Heart left ventricle (tissue), 16 donors: Measurements from ENCODE around the gene DNAJC6. TPM values are rescaled to one million over a fixed set of nuclear protein-coding genes. Genes with fewer than 3 reads are reported as not detected.

Source experiments
- ATAC-seq, 4 donors: fragments of 200-7000 bp; cut with Tn5 transposase; one replicate each; pipeline ENCODE4 v1.9.1; 2020 to 2022; ENCODE audit warnings: moderate library complexity in 4 of 4, mild to moderate bottlenecking in 3 of 4, moderate number of reproducible peaks in 1 of 4
- DNase-seq, 5 donors: peaks; one replicate each; pipeline ENCODE4 v3.0.0-alpha.2; 2020
- H3K27ac ChIP-seq, 12 donors: fragments of 200-600 bp; sonication (generic) in 4 of 12; one replicate each; pipeline versions ENCODE4 v1.5.0 to v1.8.0; 2016 to 2022; ENCODE audit warnings: mild to moderate bottlenecking in 2 of 12
- H3K27me3 ChIP-seq, 9 donors: fragments of 200-600 bp; sonication (generic) in 2 of 9; one replicate each; pipeline versions ENCODE4 v1.5.1 to v1.8.0; 2016 to 2022; ENCODE audit warnings: mild to moderate bottlenecking in 3 of 9
- H3K36me3 ChIP-seq, 9 donors: fragments of 200-600 bp; sonication (generic) in 2 of 9; one replicate each; pipeline versions ENCODE4 v1.5.0 to v1.8.0; 2018 to 2022; ENCODE audit warnings: mild to moderate bottlenecking in 2 of 9
- H3K4me1 ChIP-seq, 12 donors: fragments of 200-600 bp; sonication (generic) in 4 of 12; one replicate each; pipeline versions ENCODE4 v1.5.0 to v1.8.0; 2016 to 2022; ENCODE audit warnings: mild to moderate bottlenecking in 3 of 12
- H3K4me3 ChIP-seq, 12 donors: fragments of 200-600 bp; sonication (generic) in 4 of 12; one replicate each; pipeline versions ENCODE4 v1.5.0 to v1.8.0; 2017 to 2022; ENCODE audit warnings: mild to moderate bottlenecking in 9 of 12, moderate library complexity in 4 of 12
- H3K9me3 ChIP-seq, 12 donors: fragments of 200-600 bp; sonication (generic) in 4 of 12; one replicate each; pipeline versions ENCODE4 v1.5.0 to v1.8.0; 2016 to 2022; ENCODE audit warnings: mild to moderate bottlenecking in 1 of 12
- POLR2A ChIP-seq, 2 donors: fragments of 450-650 bp; IDR thresholded peaks; one replicate each; pipeline ENCODE4 v1.6.1; 2017; ENCODE audit warnings: antibody characterized with exemption in 2 of 2, mild to moderate bottlenecking in 2 of 2, moderate library complexity in 2 of 2
- WGBS, 4 donors: extraction: QIAGEN DNeasy Blood & Tissue Kit in 2 of 4; methylation state at CpG; one replicate each; pipeline versions ENCODE4 v1.1.5 to v1.1.7; 2013 to 2018; 5-methylcytosine and 5-hydroxymethylcytosine counted together
- intact Hi-C, 10 donors: fragments of 100-400 bp; cut with DNase I; formaldehyde crosslinking; loops; one replicate each; pipeline versions ENCODE4 v1.11.1 to v1.14.2; 2022
- polyA plus RNA-seq, 2 donors: library from polyadenylated mRNA; stranded (reverse); fragments of 200-250 nt; gene quantifications; one replicate each; pipeline ENCODE4 v1.2.3, GENCODE V29; 2013
- total RNA-seq, 9 donors: library from RNA; depleted of rRNA in 2 of 9; stranded (reverse); fragments of >200 nt in 2 of 9; fragmentation: NEBNext Ultra II Directional in 3 of 9; extraction: Animal tissue kit (Norgen Biotek cat#: 25700) in 3 of 9; gene quantifications; one replicate each; pipeline versions ENCODE4 v1.1.0 to v1.2.4, GENCODE V29; 2016 to 2023
- TF ChIP-seq, protein P1 (sequence below), 12 donors: fragments of 200-600 bp; sonication (generic) in 4 of 12; IDR thresholded peaks; one replicate each; pipeline versions ENCODE4 v1.5.0 to v1.8.0; 2018 to 2022; ENCODE audit warnings: antibody characterized with exemption in 12 of 12, mild to moderate bottlenecking in 5 of 12
- donor health status: ischemic (EF 13 %, LVEDD 7.1; RV severe dilation, severe dysfunction).
- donor health status: healthy with polysubstance abuse.
- donor health status: DM: no; HTN: yes; CAD: no.
- donor health status: DM: no; HTN: no; CAD: no.
- donor health status: ischemic (EF 25% LVEDD 6.9; RV normal size, moderate dysfunction).
- donor health status: ischemic (EF 25% LVEDD 5.7; RV mildly dilated, moderate dysfunction).
- donor health status: healthy.
- donor health status: DM: yes; HTN: yes; CAD: no.
- donor health status: ischemic (EF 35%, LVEDD 5.7; RV mildly dilated, moderate dysfunction).
- donor health status: nonischemic (EF 11% LVEDD 7.7; RV severe dilation, severe dysfunction).
- donor health status: DM: yes; HTN: yes; CAD: no.
- donor health status: PGD.
- donor health status: ischemic (EF 29% LVEDD 5.4; RV normal size, mild dysfunction).
- donor health status: nonischemic (EF 23%, LVEDD 6.1; RV moderate dilation, normal function).

The DNAJC6 gene
- total and polyA plus RNA-seq, 11 donors = 0.50 to 14.1 (median 8.5) TPM

DNA sequence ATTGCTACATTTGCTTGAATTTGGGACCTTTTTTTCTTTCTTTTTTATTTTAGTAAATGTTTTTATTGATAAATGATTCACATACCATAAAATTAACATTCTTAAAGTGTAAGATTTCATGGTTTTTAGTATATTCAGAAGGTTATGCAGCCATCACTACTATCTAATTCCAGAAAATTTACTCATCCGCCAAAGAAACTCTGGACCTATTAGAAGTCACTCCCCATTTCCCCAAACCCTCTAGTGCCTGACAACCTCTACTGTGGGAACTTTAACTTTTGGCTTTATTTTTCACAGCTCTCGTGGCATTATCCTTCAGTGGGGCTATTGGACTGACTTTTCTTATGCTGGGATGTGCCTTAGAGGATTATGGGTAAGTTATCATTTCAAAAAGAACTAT is 115.7 kb downstream of the DNAJC6 start:
- intact Hi-C loops = loop anchor here in 7 of 10 donors (10.0 kb wide), 5 partner anchors 160 to 360 kb away; no protein-coding TSS in a partner anchor
- peaks cover 0 to 64% (median 28%) of the 10 kb centered on the region in 12 donors for H3K4me1 ChIP-seq
- 95 to 97% (median 96%) methylated on average over 2 of the region's 2 CpGs for WGBS, 4 donors
- TF ChIP-seq, protein P1, sequence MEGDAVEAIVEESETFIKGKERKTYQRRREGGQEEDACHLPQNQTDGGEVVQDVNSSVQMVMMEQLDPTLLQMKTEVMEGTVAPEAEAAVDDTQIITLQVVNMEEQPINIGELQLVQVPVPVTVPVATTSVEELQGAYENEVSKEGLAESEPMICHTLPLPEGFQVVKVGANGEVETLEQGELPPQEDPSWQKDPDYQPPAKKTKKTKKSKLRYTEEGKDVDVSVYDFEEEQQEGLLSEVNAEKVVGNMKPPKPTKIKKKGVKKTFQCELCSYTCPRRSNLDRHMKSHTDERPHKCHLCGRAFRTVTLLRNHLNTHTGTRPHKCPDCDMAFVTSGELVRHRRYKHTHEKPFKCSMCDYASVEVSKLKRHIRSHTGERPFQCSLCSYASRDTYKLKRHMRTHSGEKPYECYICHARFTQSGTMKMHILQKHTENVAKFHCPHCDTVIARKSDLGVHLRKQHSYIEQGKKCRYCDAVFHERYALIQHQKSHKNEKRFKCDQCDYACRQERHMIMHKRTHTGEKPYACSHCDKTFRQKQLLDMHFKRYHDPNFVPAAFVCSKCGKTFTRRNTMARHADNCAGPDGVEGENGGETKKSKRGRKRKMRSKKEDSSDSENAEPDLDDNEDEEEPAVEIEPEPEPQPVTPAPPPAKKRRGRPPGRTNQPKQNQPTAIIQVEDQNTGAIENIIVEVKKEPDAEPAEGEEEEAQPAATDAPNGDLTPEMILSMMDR (IDR thresholded peaks at IDR 0.05) = no peak
- TF ChIP-seq POLR2A (IDR thresholded peaks at IDR 0.05) = no peak
- H3K4me3 ChIP-seq = no peak overlapping the region
- H3K27ac ChIP-seq = no peak overlapping the region
- no peak for ATAC-seq
- no peak for DNase-seq
- peaks cover 0 to 52% (median 34%) of the 10 kb centered on the region in 9 donors for H3K36me3 ChIP-seq
- no peaks in the 10 kb centered on the region for H3K9me3 ChIP-seq
- no peaks in the 10 kb centered on the region for H3K27me3 ChIP-seq

DNA sequence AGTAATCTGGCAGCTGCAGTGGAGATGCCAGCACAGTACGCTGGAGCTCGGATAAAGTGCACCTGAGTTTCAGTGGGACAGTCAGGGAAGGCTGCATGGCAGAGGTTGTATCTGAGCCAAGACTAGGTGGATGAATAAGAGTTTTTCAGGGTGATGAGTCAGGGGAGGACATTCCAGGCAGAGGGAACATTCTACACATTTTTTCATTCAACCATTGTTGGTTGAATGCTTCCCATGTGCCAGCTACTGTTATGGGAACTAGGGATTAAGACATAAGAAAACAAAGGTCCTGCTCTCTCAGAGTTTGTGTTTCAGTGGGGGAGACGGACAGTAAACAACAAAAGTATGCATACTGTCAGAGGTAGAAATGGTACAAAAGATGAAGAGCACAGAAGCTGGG is 116.4 kb downstream of the DNAJC6 start:
- intact Hi-C loops = loop anchor here in 7 of 10 donors (10.0 kb wide), 5 partner anchors 161 to 361 kb away; no protein-coding TSS in a partner anchor
- Histone ChIP-seq H3K9me3 (no peaks in the 10 kb centered on the region), H3K4me3 (no peak overlapping the region), H3K4me1 (peaks cover 0 to 71% (median 30%) of the 10 kb centered on the region in 12 donors), H3K27ac (no peak overlapping the region), H3K27me3 (no peaks in the 10 kb centered on the region), H3K36me3 (peaks cover 0 to 59% (median 41%) of the 10 kb centered on the region in 9 donors)
- WGBS, 4 donors = 96 to 98% (median 96%) methylated on average over 3 of the region's 3 CpGs
- no peak for DNase-seq
- no peak for ATAC-seq
- TF ChIP-seq POLR2A (IDR thresholded peaks at IDR 0.05) = no peak
- TF ChIP-seq, protein P1 (IDR thresholded peaks at IDR 0.05) = no peak

DNA sequence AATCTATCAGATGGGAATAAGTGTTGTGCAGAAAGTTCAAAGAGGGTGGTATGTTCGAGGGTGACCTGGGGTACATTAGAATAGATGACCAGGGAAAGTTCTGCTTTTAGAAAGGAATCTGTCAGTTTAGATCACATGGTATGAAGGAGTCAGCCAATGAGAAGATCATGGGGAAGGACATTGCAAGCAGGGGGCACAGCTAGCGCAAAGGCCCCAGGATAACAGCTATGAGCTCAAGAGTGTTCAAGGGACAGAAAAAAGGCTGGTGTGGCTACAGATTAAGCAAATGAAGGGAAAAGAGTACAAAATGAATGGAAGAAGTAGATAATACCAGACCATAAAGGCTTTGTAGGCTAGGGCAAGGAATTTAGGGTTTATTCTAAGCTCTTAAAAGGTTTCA is 119.7 kb downstream of the DNAJC6 start:
- H3K27me3 ChIP-seq = no peaks in the 10 kb centered on the region
- no peak overlapping the region for H3K4me3 ChIP-seq
- WGBS, 4 donors = 87 to 93% (median 90%) methylated on average over 2 of the region's 2 CpGs
- H3K36me3 ChIP-seq = peaks cover 0 to 88% (median 73%) of the 10 kb centered on the region in 9 donors
- H3K9me3 ChIP-seq = no peaks in the 10 kb centered on the region
- no peak for DNase-seq
- intact Hi-C loops = loop anchor here in 7 of 10 donors (10.0 kb wide), 5 partner anchors 164 to 364 kb away; no protein-coding TSS in a partner anchor
- peak overlapping the region in 7 of 12 donors; percentile 9 to 84 (median 55) for H3K27ac ChIP-seq
- ATAC-seq = no peak
- TF ChIP-seq, protein P1 (IDR thresholded peaks at IDR 0.05) = no peak
- no peak for TF ChIP-seq POLR2A (IDR thresholded peaks at IDR 0.05)
- peaks cover 0 to 44% (median 10%) of the 10 kb centered on the region in 12 donors for H3K4me1 ChIP-seq

DNA sequence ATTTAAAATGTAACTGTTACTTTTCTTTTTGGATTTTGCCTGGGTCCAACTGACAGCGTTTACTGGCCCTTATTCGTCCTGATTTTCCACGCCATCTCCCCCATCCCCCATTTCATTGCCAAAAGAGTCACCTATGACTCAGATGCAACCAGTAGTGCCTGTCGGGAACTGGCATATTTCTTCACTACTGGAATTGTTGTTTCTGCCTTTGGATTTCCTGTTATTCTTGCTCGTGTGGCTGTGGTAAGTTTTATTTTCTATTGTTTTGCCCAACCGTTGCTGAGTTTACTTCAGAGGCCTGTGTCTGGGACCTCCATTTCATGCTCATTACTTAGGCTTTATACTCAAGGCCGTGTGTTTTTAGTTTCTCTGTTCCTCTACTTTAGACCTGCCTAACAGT is 120.5 kb downstream of the DNAJC6 start:
- DNase-seq (peak in 2 of 5 donors; percentile 13 to 30), ATAC-seq (peak in 3 of 4 donors; percentile 38 to 69 (median 51))
- Histone ChIP-seq H3K36me3 (peaks cover 0 to 91% (median 79%) of the 10 kb centered on the region in 9 donors), H3K27me3 (no peaks in the 10 kb centered on the region), H3K4me3 (no peak overlapping the region), H3K4me1 (peaks cover 0 to 37% (median 9%) of the 10 kb centered on the region in 12 donors), H3K9me3 (no peaks in the 10 kb centered on the region), H3K27ac (peak overlapping the region in 11 of 12 donors; percentile 9 to 84 (median 54))
- intact Hi-C loops = loop anchor here in 9 of 10 donors (1.0 to 10.0 kb wide), 12 partner anchors 96 to 365 kb away; no protein-coding TSS in a partner anchor
- TF ChIP-seq POLR2A (IDR thresholded peaks at IDR 0.05) = no peak
- TF ChIP-seq, protein P1 (IDR thresholded peaks at IDR 0.05) = no peak
- 53 to 65% (median 61%) methylated on average over 7 of the region's 7 CpGs for WGBS, 4 donors
